ENCODE measurements around the gene CCPG1.

Gene CCPG1

DNA sequence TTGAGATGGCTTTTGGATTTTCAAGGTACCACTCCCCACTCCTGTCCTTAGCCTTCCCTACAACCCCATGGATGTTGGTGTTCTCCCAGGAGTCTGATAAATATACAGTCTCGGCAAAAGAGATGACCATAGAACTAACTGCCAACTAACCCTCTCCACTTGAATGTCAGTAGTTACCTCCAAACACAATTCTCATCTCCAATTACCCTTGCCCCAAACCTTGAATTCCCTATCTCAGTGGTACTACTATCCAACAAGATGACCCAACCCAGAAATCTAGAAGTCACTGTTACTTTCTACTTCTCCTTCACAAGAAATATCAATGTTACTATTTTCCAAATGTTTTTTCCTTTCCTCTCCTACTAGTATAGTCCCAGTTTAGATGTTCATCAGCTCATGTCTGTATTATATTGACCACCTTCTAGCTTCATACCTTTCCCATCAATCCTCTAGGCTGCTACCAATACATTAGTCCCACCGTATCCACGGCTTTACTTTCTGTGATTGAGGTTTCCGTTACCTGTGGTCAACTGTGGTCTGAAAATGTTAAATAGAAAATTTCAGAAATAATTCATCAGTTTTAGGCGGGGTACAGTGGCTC lies 51.1 kb downstream of the CCPG1 start:
- no peak overlapping the region for H3K4me3 ChIP-seq (ENCODE audit: low read length)
- no peak for TF ChIP-seq CTCF (conservative IDR thresholded peaks at IDR 0.05; ENCODE audit: low read depth, low read length)
- no peak for DNase-seq (ENCODE audit: low read depth)

DNA sequence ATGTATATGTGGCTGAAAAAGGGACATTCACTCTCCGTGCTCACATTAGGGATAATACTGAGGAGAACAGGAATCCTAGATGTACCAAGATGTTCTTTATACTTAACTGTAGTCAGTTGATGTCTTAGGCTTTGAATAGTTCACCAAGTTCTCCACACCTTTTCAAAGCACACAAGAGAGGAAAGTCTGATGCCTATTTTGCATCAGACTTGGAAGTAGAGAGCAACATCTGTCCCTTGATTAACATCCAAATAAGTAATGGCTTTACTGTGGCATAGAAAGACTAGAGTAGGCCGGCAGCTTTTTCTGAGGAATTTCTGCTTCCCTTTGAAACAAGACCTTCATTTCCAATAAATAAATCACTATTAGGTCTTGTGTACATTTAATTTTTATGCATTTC lies 55.1 kb downstream of the CCPG1 start:
- no peak overlapping the region for H3K4me3 ChIP-seq (ENCODE audit: low read length)

GRCh38 chr15:55349282-55349681 lies 58.9 kb downstream of the CCPG1 start:
- DNase-seq (ENCODE audit: low read depth), result no peak
- no peak for TF ChIP-seq CTCF (conservative IDR thresholded peaks at IDR 0.05; ENCODE audit: low read depth, low read length)
- H3K4me3 ChIP-seq (ENCODE audit: low read length), result no peak overlapping the region

More for the DNA sequence above, 55.1 kb downstream of the CCPG1 start:
- TF ChIP-seq CTCF (conservative IDR thresholded peaks at IDR 0.05; ENCODE audit: low read depth, low read length), result no peak
- DNase-seq (ENCODE audit: low read depth), result no peak

- no peak for DNase-seq (ENCODE audit: low read depth)
- TF ChIP-seq CTCF (conservative IDR thresholded peaks at IDR 0.05; ENCODE audit: low read depth, low read length), result no peak
- H3K4me3 ChIP-seq (ENCODE audit: low read length), result no peak overlapping the region
Measured at GRCh38 chr15:55348281-55348778, 59.8 kb downstream of the CCPG1 start.

DNA sequence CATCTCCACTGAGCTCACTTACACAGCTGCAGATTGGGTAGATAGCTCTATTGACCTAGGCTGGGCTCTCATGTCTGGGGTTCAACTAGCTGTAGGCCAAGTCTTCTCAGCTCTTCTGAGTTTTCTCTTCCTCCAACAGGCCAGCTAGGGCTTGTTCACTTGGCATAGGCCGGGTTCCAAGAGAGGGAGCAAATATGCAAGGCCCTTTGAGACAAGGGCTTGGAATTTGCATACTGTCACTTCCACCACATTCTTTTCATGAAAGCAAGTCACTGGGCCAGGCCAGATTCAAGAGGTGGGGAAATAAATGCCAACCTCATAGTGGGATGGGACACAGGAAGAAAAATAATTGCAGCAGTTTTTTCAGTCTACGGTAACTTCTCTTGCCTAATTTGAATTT lies 64.0 kb downstream of the CCPG1 start:
- DNase-seq (ENCODE audit: low read depth), result no peak
- no peak for TF ChIP-seq CTCF (conservative IDR thresholded peaks at IDR 0.05; ENCODE audit: low read depth, low read length)
- no peak overlapping the region for H3K4me3 ChIP-seq (ENCODE audit: low read length)

DNA sequence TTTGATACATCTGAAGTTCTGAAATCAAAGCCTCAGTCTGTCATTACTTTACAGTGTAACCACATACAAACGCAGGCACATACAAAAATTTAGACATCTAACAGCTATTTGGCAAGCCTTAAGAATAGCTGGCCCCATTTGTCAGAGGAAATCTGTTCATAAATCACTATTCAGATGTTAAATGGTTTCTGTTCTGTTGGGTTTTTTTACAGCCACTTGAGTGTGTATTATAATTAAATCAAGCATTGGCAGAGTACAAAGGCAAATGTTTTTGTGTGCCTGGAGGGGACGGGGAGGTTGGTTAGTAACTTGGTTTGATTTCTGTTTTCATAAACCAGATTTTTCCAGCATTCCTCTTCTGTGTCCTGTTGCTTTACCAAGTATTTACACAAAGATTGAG lies 65.0 kb downstream of the CCPG1 start:
- no peak for TF ChIP-seq CTCF (conservative IDR thresholded peaks at IDR 0.05; ENCODE audit: low read depth, low read length)
- no peak for DNase-seq (ENCODE audit: low read depth)
- no peak overlapping the region for H3K4me3 ChIP-seq (ENCODE audit: low read length)

GRCh38 chr15:55337160-55337559 lies 71.0 kb downstream of the CCPG1 start:
- no peak overlapping the region for H3K4me3 ChIP-seq (ENCODE audit: low read length)
- TF ChIP-seq CTCF (conservative IDR thresholded peaks at IDR 0.05; ENCODE audit: low read depth, low read length), result no peak
- DNase-seq (ENCODE audit: low read depth), result no peak
